Esophagus (tissue), 2 donors: ENCODE measurements around the gene RAMP3. TPM values are rescaled to one million over a fixed set of nuclear protein-coding genes. Genes with fewer than 3 reads are reported as not detected.

ENCODE experiments used
- H3K27ac ChIP-seq, 2 donors: one replicate each; pipeline ENCODE4 v1.5.1; 2013; ENCODE audit warnings: low read depth in 2 of 2, mild to moderate bottlenecking in 2 of 2, inconsistent platforms in 1 of 2, low read length in 1 of 2, moderate library complexity in 1 of 2
- H3K27me3 ChIP-seq, 2 donors: one replicate each; pipeline ENCODE4 v1.6.1; 2013; ENCODE audit warnings: low read length in 2 of 2, control low read depth in 1 of 2, mild to moderate bottlenecking in 1 of 2; ENCODE audit not compliant: insufficient read depth in 2 of 2, control insufficient read depth in 1 of 2
- H3K36me3 ChIP-seq, 2 donors: one replicate each; pipeline ENCODE4 v1.6.1; 2013; ENCODE audit warnings: low read length in 1 of 2; ENCODE audit not compliant: control insufficient read depth in 2 of 2, insufficient read depth in 2 of 2
- H3K4me1 ChIP-seq, 2 donors: one replicate each; pipeline ENCODE4 v1.6.1; 2013; ENCODE audit warnings: low read length in 1 of 2; ENCODE audit not compliant: control insufficient read depth in 2 of 2, insufficient read depth in 2 of 2
- H3K4me3 ChIP-seq, 2 donors: one replicate each; pipeline ENCODE4 v1.5.1; 2013; ENCODE audit warnings: low read length in 2 of 2, mild to moderate bottlenecking in 2 of 2, low read depth in 1 of 2, moderate library complexity in 1 of 2
- H3K9me3 ChIP-seq, 2 donors: one replicate each; pipeline ENCODE4 v1.6.1; 2013; ENCODE audit warnings: mild to moderate bottlenecking in 2 of 2, low read depth in 1 of 2, low read length in 1 of 2, moderate library complexity in 1 of 2; ENCODE audit not compliant: control insufficient read depth in 2 of 2, insufficient read depth in 1 of 2
- WGBS, 2 donors: extraction: QIAGEN DNeasy Blood & Tissue Kit; methylation state at CpG; one replicate each; pipeline ENCODE4 v1.1.7; 2013; 5-methylcytosine and 5-hydroxymethylcytosine counted together
- polyA plus RNA-seq, 2 donors: library from polyadenylated mRNA; stranded (reverse); fragments of 200-250 nt; gene quantifications; one replicate each; pipeline ENCODE4 v1.2.3, GENCODE V29; 2013
- donor health status: healthy with polysubstance abuse.
- donor health status: Bipolar disorder and iron deficiency.

The RAMP3 gene
- polyA plus RNA-seq, 2 donors = 8.5 to 12.1 TPM

DNA sequence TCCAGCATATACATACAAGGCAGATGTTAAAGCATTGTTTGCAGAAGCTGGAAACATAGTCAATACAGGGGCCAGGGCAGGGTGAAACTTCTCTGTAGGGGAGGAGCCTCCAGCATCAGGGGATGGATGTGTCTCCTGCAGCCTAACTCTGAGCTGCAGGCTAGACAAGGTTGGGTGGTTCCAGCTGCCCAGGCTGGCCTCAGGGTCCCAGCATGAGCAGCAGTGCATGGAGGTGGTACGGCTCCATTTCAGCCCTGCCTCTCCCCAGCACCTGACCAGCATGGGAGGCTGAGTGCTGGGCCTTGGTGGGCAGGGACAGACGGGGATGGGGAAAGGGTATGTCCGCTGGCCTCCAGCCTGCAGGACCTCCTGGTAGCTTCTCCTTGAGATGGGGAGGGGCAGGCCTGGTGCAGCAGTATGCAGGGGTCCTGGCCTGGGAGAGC is 38.7 kb upstream of the RAMP3 start:
- no peak overlapping the region for H3K4me3 ChIP-seq
- H3K4me1 ChIP-seq = no peaks in the 10 kb centered on the region
- 92 to 93% methylated on average over 3 of the region's 3 CpGs for WGBS, 2 donors
- no peaks in the 10 kb centered on the region for H3K36me3 ChIP-seq
- H3K9me3 ChIP-seq = peaks cover 0 to 3% of the 10 kb centered on the region in 2 donors
- no peaks in the 10 kb centered on the region for H3K27me3 ChIP-seq
- H3K27ac ChIP-seq = no peak overlapping the region

DNA sequence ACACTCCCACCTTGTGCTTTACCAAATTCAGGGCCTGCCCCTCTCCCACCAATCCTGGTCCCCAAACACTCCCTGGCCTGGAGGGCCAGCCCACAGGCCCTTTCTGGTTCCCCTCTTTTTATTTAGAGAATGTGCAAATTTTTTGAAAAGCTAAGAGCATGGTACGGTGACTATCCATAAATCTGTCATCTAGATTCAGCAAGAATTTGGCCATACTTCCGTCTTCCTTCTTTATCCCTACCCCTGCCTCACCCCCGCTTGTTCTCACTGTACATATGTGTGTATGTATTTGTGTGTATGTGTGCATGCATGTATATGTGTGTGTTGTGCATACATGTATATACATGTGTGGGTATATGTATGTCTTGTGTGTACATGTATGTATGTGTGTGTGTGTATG is 38.0 kb upstream of the RAMP3 start:
- no peaks in the 10 kb centered on the region for H3K36me3 ChIP-seq
- no peak overlapping the region for H3K4me3 ChIP-seq
- 93 to 96% methylated on average over 3 of the region's 3 CpGs for whole genome bisulfite sequencing, 2 donors
- H3K4me1 ChIP-seq = no peaks in the 10 kb centered on the region
- no peak overlapping the region for H3K27ac ChIP-seq
- peaks cover 0 to 3% of the 10 kb centered on the region in 2 donors for H3K9me3 ChIP-seq
- H3K27me3 ChIP-seq = no peaks in the 10 kb centered on the region

GRCh38 chr7:45122975-45123860 is 34.4 kb upstream of the RAMP3 start:
- Histone ChIP-seq H3K36me3 (no peaks in the 10 kb centered on the region), H3K4me1 (no peaks in the 10 kb centered on the region), H3K27me3 (no peaks in the 10 kb centered on the region), H3K9me3 (peaks cover 0 to 3% of the 10 kb centered on the region in 2 donors), H3K4me3 (no peak overlapping the region), H3K27ac (no peak overlapping the region)
- WGBS, 2 donors = 78 to 80% methylated on average over 16 of the region's 16 CpGs

- no peaks in the 10 kb centered on the region for H3K27me3 ChIP-seq
- no peak overlapping the region for H3K27ac ChIP-seq
Measured at GRCh38 chr7:45123913-45124710, 33.5 kb upstream of the RAMP3 start.

DNA sequence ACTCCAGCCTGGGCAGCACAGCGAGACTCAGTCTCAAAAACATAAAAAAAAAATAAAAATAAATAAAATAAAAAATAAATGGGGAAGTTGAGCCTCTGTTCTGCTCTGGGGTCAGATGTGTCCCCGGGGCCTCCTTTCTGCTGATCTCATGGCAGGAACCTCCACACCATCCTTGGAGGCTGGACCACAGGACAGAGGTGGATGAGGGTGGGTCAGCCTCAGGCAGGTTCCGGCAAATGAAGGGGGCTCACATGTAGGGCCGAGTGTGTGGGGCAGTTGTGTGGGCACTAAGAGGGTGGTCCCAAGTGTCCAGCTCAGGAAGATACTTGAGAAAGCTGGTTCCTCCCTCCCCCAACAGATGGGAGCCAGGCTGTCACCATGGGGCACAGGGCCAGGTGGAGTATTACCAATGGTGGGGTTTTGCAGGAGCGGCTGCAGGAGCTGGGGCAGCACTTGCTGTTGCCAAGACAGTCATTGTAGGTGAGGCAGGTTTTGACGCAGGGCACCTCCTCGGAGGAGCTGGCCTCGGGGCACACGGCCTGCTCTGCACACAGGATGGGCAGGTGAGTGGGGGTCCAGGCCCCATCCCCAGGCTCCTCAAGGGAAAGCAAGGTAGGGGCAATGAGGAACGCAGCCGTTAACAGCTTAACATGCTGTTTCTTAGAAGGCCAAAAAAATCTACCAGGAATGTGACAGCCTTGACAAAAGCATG is 32.2 kb upstream of the RAMP3 start:
- Histone ChIP-seq H3K36me3 (no peaks in the 10 kb centered on the region), H3K4me3 (no peak overlapping the region), H3K27ac (no peak overlapping the region), H3K9me3 (peaks cover 0 to 3% of the 10 kb centered on the region in 2 donors), H3K4me1 (no peaks in the 10 kb centered on the region), H3K27me3 (no peaks in the 10 kb centered on the region)
- 87 to 88% methylated on average over 11 of the region's 11 CpGs for WGBS, 2 donors

More at GRCh38 chr7:45123913-45124710, 33.5 kb upstream of the RAMP3 start:
- no peak overlapping the region for H3K4me3 ChIP-seq
- WGBS, 2 donors = 71 to 77% methylated on average over 12 of the region's 12 CpGs
- no peaks in the 10 kb centered on the region for H3K4me1 ChIP-seq
- peaks cover 0 to 3% of the 10 kb centered on the region in 2 donors for H3K9me3 ChIP-seq
- no peaks in the 10 kb centered on the region for H3K36me3 ChIP-seq

GRCh38 chr7:45126201-45126600 is 31.4 kb upstream of the RAMP3 start:
- WGBS, 2 donors = 82 to 88% methylated on average over 6 of the region's 6 CpGs

DNA sequence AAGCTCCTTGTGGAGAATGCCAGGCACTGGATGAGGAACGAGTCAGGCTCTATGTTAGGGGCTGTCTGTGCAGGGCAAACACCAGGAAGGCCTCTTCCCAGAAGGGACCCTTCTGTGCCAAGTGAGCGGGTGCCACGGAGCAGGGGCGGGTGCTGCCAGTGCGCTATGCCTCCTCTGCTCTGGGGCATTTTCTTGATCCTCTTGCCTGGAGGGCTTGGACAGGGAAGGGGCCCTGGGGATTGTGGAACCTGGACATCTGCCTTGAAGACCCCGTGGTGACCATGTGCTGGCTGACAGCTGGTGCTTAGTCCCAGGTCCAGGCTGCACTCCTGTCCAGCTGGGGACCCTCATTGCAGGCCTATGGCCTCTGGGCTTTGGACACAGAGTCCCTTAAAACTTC is 30.7 kb upstream of the RAMP3 start:
- 73 to 89% methylated on average over 6 of the region's 6 CpGs for WGBS, 2 donors
- Histone ChIP-seq H3K4me3 (no peak overlapping the region), H3K36me3 (no peaks in the 10 kb centered on the region), H3K27ac (no peak overlapping the region), H3K4me1 (no peaks in the 10 kb centered on the region), H3K27me3 (no peaks in the 10 kb centered on the region), H3K9me3 (no peaks in the 10 kb centered on the region)

More at GRCh38 chr7:45126201-45126600, 31.4 kb upstream of the RAMP3 start:
- H3K36me3 ChIP-seq = no peaks in the 10 kb centered on the region
- peaks cover 0 to 3% of the 10 kb centered on the region in 2 donors for H3K9me3 ChIP-seq
- H3K4me3 ChIP-seq = no peak overlapping the region
- no peaks in the 10 kb centered on the region for H3K4me1 ChIP-seq
- H3K27ac ChIP-seq = no peak overlapping the region
- H3K27me3 ChIP-seq = no peaks in the 10 kb centered on the region

DNA sequence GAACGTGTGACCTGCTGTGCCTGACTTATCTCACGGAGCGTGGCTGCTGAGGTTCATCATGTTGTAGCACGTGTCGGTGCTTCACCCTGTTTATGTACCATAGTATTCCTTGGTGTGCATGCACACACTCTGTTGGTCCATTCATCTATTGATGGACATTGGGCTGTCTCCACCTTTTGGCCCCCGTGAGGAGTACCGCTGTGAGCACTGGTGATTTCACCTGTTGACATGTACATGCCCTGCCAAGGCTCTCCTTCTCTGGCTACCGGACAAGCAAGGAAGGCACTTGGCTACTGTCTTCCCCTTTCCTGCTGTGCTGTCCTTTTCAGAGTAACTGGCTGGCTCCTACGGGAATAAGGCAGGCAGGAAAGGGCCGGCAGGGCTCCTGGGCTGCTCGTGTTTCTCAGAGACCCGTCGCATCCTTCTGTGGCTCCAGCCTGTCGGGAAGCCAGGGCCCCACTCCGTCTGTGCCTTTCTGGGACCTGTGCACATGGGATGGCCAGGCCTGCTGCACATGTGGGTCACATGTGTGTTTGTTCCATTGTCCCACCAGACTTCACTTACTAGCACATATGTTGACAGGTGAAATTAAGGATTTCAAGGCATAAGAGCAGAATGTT is 28.3 kb upstream of the RAMP3 start:
- Histone ChIP-seq H3K27me3 (no peaks in the 10 kb centered on the region), H3K4me3 (no peak overlapping the region), H3K36me3 (no peaks in the 10 kb centered on the region), H3K9me3 (no peaks in the 10 kb centered on the region), H3K27ac (no peak overlapping the region), H3K4me1 (no peaks in the 10 kb centered on the region)
- 81 to 85% methylated on average over 15 of the region's 15 CpGs for WGBS, 2 donors

DNA sequence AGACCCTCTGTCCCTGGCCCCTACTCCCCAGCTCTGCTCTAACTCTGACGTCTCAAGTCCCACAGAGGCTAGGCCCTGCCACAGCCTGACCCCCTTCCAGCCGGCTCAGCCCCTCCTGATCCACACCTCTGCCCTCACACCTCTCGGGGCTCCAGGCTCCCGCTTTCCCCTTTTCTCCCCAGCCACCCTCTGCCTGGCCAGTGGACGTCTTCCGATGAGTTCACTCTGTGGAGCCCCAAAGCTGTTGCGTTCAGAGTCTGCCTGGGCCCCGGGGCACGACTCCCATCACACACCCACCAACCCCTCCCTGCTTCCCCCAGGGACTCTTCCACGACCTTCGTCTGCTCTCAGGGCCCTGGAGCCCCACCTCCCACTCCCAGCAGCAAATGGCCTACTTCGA is 27.7 kb upstream of the RAMP3 start:
- no peaks in the 10 kb centered on the region for H3K27me3 ChIP-seq
- H3K9me3 ChIP-seq = no peaks in the 10 kb centered on the region
- WGBS, 2 donors = 70 to 75% methylated on average over 12 of the region's 12 CpGs

More for the DNA sequence above, 27.7 kb upstream of the RAMP3 start:
- Histone ChIP-seq H3K4me3 (no peak overlapping the region), H3K4me1 (no peaks in the 10 kb centered on the region), H3K27ac (no peak overlapping the region), H3K36me3 (no peaks in the 10 kb centered on the region)
